ENCODE results near the gene DGKG. TPM values are rescaled to one million over a fixed set of nuclear protein-coding genes. Genes with fewer than 3 reads are reported as not detected.

Gene DGKG
- total RNA-seq, 1 donor from 2014 or later: 0.04 TPM

- TF ChIP-seq CTCF (IDR thresholded peaks at IDR 0.05; ENCODE audit: unreplicated experiment): no peak
- DNase-seq (ENCODE audit: low spot score in 2 of 2, unreplicated experiment in 2 of 2): no peak
- H3K27ac Mint-ChIP-seq: no peak overlapping the region
- H3K36me3 Mint-ChIP-seq: no peaks in the 10 kb centered on the region
- no peak overlapping the region for H3K4me3 Mint-ChIP-seq
- H3K9me3 Mint-ChIP-seq: no peaks in the 10 kb centered on the region
- peaks cover 86% of the 10 kb centered on the region for H3K27me3 Mint-ChIP-seq (ENCODE audit: low read depth)
- H3K4me1 Mint-ChIP-seq: peaks cover 7% of the 10 kb centered on the region
Measured at GRCh38 chr3:186359078-186359477, 3.0 kb downstream of the DGKG start.

- TF ChIP-seq CTCF (IDR thresholded peaks at IDR 0.05; ENCODE audit: unreplicated experiment): no peak
- Mint-ChIP-seq H3K27ac (no peak overlapping the region), H3K36me3 (no peaks in the 10 kb centered on the region), H3K27me3 (ENCODE audit: low read depth) (peaks cover 73% of the 10 kb centered on the region), H3K4me3 (no peak overlapping the region), H3K9me3 (no peaks in the 10 kb centered on the region), H3K4me1 (peaks cover 5% of the 10 kb centered on the region)
- DNase-seq (ENCODE audit: low spot score in 2 of 2, unreplicated experiment in 2 of 2): no peak
Measured at GRCh38 chr3:186356152-186356551, 5.9 kb downstream of the DGKG start.

DNA sequence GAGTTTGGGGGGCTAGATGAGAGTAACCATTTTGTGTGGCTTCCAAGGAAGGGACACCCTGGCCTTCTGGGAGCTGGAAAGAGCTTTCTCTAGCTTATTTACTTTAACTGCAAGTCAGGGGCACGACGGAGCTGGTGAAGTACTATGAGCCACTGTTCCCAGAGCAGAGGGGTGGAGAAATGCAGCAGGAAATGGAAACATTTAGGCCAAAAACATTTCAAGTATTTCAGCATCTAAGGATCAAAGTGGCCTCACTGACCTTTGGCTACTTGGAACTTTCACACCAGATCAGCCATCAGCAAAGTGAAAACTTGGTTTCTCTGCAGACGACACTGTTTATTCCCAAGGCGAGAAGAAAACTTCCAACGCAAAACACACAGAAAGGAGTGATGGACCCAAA lies 7.9 kb downstream of the DGKG start:
- no peak for TF ChIP-seq CTCF (IDR thresholded peaks at IDR 0.05; ENCODE audit: unreplicated experiment)
- H3K4me1 Mint-ChIP-seq: no peaks in the 10 kb centered on the region
- no peaks in the 10 kb centered on the region for H3K9me3 Mint-ChIP-seq
- peaks cover 60% of the 10 kb centered on the region for H3K27me3 Mint-ChIP-seq (ENCODE audit: low read depth)
- no peak for DNase-seq (ENCODE audit: low spot score in 2 of 2, unreplicated experiment in 2 of 2)
- no peak overlapping the region for H3K27ac Mint-ChIP-seq
- no peak overlapping the region for H3K4me3 Mint-ChIP-seq
- no peaks in the 10 kb centered on the region for H3K36me3 Mint-ChIP-seq

DNA sequence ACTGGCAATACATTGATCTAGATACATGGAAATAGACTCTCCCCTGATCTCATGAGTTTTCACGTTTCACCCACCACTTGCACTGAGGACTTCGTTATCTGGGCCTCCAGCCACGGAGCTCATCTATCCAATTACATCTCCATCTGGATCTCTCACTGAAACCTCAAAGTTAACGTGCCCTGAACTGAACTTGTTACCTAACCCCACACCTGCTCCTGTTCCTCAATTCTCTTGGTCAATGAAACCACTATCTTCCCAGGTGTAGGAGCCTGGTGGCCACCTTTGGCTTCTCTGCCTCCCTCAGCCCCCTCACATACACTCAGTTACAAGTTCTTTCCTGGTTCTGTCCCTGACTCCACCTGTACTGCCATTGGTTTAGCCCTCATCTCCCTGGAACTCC lies 9.7 kb downstream of the DGKG start:
- H3K4me1 Mint-ChIP-seq: no peaks in the 10 kb centered on the region
- H3K9me3 Mint-ChIP-seq: no peaks in the 10 kb centered on the region
- no peak for TF ChIP-seq CTCF (IDR thresholded peaks at IDR 0.05; ENCODE audit: unreplicated experiment)
- H3K27ac Mint-ChIP-seq: no peak overlapping the region
- no peak overlapping the region for H3K4me3 Mint-ChIP-seq
- H3K36me3 Mint-ChIP-seq: no peaks in the 10 kb centered on the region
- H3K27me3 Mint-ChIP-seq (ENCODE audit: low read depth): peaks cover 47% of the 10 kb centered on the region
- no peak for DNase-seq (ENCODE audit: low spot score in 2 of 2, unreplicated experiment in 2 of 2)

DNA sequence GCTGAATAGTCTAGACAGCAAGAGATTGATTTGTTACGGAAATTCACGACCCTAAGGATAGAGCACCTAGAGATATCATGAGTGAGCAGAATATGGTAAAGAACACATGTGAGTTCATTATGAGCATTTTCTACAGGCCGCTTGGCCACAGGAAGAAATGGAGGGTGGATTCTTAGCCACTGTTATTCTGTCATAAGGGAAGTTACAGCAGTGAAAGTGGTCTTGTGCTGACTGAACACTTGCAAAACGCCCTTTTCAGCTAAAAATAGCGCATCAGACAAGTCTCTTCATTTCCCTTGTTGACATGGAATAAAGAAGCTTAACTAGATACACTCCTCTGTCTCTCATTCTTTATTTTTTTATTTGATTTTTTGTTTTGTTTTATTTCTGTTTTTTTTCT lies 19.8 kb downstream of the DGKG start:
- no peak for TF ChIP-seq CTCF (IDR thresholded peaks at IDR 0.05; ENCODE audit: unreplicated experiment)
- H3K4me3 Mint-ChIP-seq: no peak overlapping the region
- no peaks in the 10 kb centered on the region for H3K4me1 Mint-ChIP-seq
- H3K27ac Mint-ChIP-seq: no peak overlapping the region
- no peak for DNase-seq (ENCODE audit: low spot score in 2 of 2, unreplicated experiment in 2 of 2)
- no peaks in the 10 kb centered on the region for H3K36me3 Mint-ChIP-seq
- peaks cover 44% of the 10 kb centered on the region for H3K27me3 Mint-ChIP-seq (ENCODE audit: low read depth)
- peaks cover 4% of the 10 kb centered on the region for H3K9me3 Mint-ChIP-seq

DNA sequence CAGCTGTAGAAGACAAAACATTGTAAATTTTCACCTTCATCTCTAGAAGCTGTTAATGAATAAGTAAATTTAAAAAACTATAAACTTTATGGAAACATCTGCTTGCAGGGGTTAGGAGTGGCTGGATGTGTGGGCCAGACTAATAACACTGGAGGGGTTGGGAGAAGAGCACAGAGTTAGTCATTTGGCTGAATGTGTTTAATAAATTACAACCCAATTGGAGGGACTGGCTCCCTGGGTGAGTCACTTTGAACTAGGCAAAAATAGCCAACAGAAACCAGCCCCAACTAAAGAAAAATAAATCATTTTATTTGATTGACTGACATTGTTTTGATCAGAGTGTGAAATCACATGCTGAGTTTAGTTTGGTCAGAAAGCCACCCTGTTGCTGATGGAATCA lies 21.8 kb downstream of the DGKG start:
- DNase-seq (ENCODE audit: low spot score in 2 of 2, unreplicated experiment in 2 of 2): no peak
- Mint-ChIP-seq H3K27me3 (ENCODE audit: low read depth) (peaks cover 57% of the 10 kb centered on the region), H3K36me3 (no peaks in the 10 kb centered on the region)

More for the DNA sequence above, 21.8 kb downstream of the DGKG start:
- Mint-ChIP-seq H3K9me3 (peaks cover 4% of the 10 kb centered on the region), H3K27ac (no peak overlapping the region), H3K4me3 (no peak overlapping the region), H3K4me1 (no peaks in the 10 kb centered on the region)
- TF ChIP-seq CTCF (IDR thresholded peaks at IDR 0.05; ENCODE audit: unreplicated experiment): no peak
